VCaP (cell line): ENCODE measurements around the gene U2AF1L4.

ENCODE experiments used
- H3K27ac ChIP-seq: fragments of 450-650 bp; 2 replicates; pipeline ENCODE4 v1.5.1; 2017
- CTCF ChIP-seq: fragments of 450-650 bp; conservative IDR thresholded peaks from 2 replicates; pipeline ENCODE4 v1.5.1; 2017; ENCODE audit warnings: mild to moderate bottlenecking, moderate library complexity

U2AF1L4 gene

GRCh38 chr19:35734889-35735288 lies 10.3 kb downstream of the U2AF1L4 start:
- TF ChIP-seq CTCF: no peak
- H3K27ac ChIP-seq: no peak overlapping the region

- no peak for TF ChIP-seq CTCF
- H3K27ac ChIP-seq: no peak overlapping the region
These were observed 10.9 kb downstream of the U2AF1L4 start for GRCh38 chr19:35734273-35734672.

GRCh38 chr19:35733180-35734125 lies 11.8 kb downstream of the U2AF1L4 start:
- H3K27ac ChIP-seq: no peak overlapping the region
- no peak for TF ChIP-seq CTCF

GRCh38 chr19:35732540-35733179 lies 12.6 kb downstream of the U2AF1L4 start:
- no peak for TF ChIP-seq CTCF
- no peak overlapping the region for H3K27ac ChIP-seq

GRCh38 chr19:35731779-35732405 lies 13.3 kb downstream of the U2AF1L4 start:
- TF ChIP-seq CTCF: no peak
- H3K27ac ChIP-seq: no peak overlapping the region

- TF ChIP-seq CTCF: no peak
- H3K27ac ChIP-seq: no peak overlapping the region
These were observed 13.9 kb downstream of the U2AF1L4 start for GRCh38 chr19:35731353-35731752.

- H3K27ac ChIP-seq: no peak overlapping the region
- no peak for TF ChIP-seq CTCF
These were observed 14.9 kb downstream of the U2AF1L4 start for GRCh38 chr19:35730326-35730725.
